ENCODE results near the gene RACGAP1.

RACGAP1 gene

GRCh38 chr12:49961993-49962764 lies 63.1 kb downstream of the RACGAP1 start:
- no peak for TF ChIP-seq YY1 (IDR thresholded peaks at IDR 0.05; ENCODE audit: insufficient read depth, insufficient read length)
- no peak for TF ChIP-seq SUZ12 (IDR thresholded peaks at IDR 0.05; ENCODE audit: extremely low read depth, insufficient read depth, insufficient read length)
- no peak for TF ChIP-seq ZNF274 (IDR thresholded peaks at IDR 0.05; ENCODE audit: low read depth, low read length)
- peaks cover 14% of the 10 kb centered on the region for H3K4me1 ChIP-seq (ENCODE audit: insufficient read depth, insufficient read length)
- peak overlapping the region; percentile 32 for H3K9ac ChIP-seq (ENCODE audit: insufficient read length, low read depth)
- DNase-seq (ENCODE audit: low read depth, low spot score): no peak
- no peak overlapping the region for H3K4me3 ChIP-seq (ENCODE audit: insufficient read length, low read depth)
- H3K36me3 ChIP-seq (ENCODE audit: insufficient read depth, insufficient read length, low read length): no peaks in the 10 kb centered on the region
- peaks cover 77% of the 10 kb centered on the region for H3K27me3 ChIP-seq (ENCODE audit: insufficient read depth, insufficient read length)
- no peaks in the 10 kb centered on the region for H3K9me3 ChIP-seq (ENCODE audit: insufficient read depth, low read length)

DNA sequence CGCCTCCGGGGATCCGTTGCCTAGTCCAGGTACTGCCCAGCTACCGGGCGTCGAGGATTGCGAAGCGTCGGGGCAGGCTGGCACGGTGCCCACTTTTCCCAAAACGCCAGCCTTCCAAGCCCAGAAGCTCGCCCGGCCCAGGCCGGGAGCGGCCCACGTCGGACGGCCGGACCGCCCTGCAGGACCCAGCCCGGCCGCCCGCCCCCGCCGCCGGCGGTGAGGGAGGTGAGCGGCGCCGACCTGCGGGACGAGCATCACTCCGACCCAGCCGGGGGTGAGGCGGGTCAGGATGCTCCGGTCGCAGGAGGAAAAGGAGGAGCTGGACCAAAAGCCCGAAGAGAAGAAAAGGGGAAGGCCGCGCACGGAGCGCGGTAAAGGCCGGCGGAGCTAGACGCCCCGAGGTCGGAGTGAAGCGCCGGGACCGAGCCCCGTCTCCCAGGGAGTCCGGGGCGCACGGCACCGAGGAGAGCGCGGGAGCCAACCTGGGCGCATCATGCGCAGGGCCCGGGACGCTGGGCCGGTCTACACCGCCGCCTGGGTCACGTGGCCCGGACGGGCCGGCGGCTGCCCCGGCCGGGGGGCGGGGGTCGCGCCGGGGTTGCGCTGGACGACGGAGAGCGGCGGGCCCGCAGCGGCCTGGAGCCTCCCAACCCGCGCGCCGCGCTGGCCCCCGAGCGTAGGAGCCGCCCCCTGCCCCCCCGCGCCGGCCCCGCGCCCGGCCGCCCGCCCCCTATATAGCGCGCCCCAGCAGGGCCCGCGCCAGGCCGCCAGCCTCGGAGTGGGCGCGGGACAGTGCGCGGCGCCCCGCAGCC lies 64.0 kb downstream of the RACGAP1 start, which contains the start of gene AQP5:
Gene AQP5 (plus strand): TSS at position 762 of the 812 bp plus-strand sequence. CDS start 146 bp downstream, outside the sequence.
- peaks cover 8% of the 10 kb centered on the region for H3K4me1 ChIP-seq (ENCODE audit: insufficient read depth, insufficient read length)
- peak; percentile 96 for TF ChIP-seq SUZ12 (IDR thresholded peaks at IDR 0.05; ENCODE audit: extremely low read depth, insufficient read depth, insufficient read length)
- no peak for TF ChIP-seq ZNF274 (IDR thresholded peaks at IDR 0.05; ENCODE audit: low read depth, low read length)
- no peak for DNase-seq (ENCODE audit: low read depth, low spot score)
- H3K9me3 ChIP-seq (ENCODE audit: insufficient read depth, low read length): no peaks in the 10 kb centered on the region
- no peaks in the 10 kb centered on the region for H3K36me3 ChIP-seq (ENCODE audit: insufficient read depth, insufficient read length, low read length)
- H3K27me3 ChIP-seq (ENCODE audit: insufficient read depth, insufficient read length): peaks cover 79% of the 10 kb centered on the region
- peak within 1 kb of the TSS; percentile 57 for H3K9ac ChIP-seq (ENCODE audit: insufficient read length, low read depth)
- H3K4me3 ChIP-seq (ENCODE audit: insufficient read length, low read depth): peak within 1 kb of the TSS; percentile 36

DNA sequence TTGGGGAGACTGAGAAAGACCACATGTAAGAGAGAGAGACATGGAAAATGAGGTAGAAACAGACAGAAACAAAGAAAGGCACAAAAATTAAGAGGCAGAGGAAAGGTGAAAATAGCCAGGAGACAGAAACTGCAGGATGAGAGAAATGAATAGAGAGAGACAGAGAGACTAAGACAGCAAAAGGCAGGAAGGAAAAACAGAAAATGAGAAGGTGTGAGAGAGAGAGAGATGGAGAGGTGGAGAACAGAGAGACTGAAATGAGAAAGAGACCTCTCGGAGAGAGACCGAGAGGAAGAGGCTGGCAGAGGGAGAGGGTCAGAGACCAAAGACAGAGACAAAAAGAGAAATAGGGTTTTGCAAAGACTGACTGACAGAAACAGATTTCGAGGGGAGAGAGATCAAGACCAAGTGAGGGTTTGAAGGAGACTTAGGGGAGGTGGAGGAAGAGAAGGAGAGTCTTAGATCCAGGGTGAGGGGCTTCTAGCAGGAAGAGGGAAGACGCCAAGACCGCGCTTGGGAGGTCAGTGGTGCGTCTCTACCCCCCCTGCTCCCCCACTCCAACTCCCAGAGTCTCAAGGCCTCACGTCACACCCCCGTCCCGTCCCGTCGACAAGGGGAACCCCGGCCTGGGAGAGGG lies 64.7 kb downstream of the RACGAP1 start:
- H3K9ac ChIP-seq (ENCODE audit: insufficient read length, low read depth): peak overlapping the region; percentile 57
- peak overlapping the region; percentile 36 for H3K4me3 ChIP-seq (ENCODE audit: insufficient read length, low read depth)
- peaks cover 76% of the 10 kb centered on the region for H3K27me3 ChIP-seq (ENCODE audit: insufficient read depth, insufficient read length)

GRCh38 chr12:49959685-49960473 lies 65.4 kb downstream of the RACGAP1 start:
- TF ChIP-seq ZNF274 (IDR thresholded peaks at IDR 0.05; ENCODE audit: low read depth, low read length) (no peak), YY1 (IDR thresholded peaks at IDR 0.05; ENCODE audit: insufficient read depth, insufficient read length) (no peak), SUZ12 (IDR thresholded peaks at IDR 0.05; ENCODE audit: extremely low read depth, insufficient read depth, insufficient read length) (no peak)
- H3K27me3 ChIP-seq (ENCODE audit: insufficient read depth, insufficient read length): peaks cover 73% of the 10 kb centered on the region
- DNase-seq (ENCODE audit: low read depth, low spot score): peak; percentile 61
- no peaks in the 10 kb centered on the region for H3K9me3 ChIP-seq (ENCODE audit: insufficient read depth, low read length)
- peaks cover 10% of the 10 kb centered on the region for H3K4me1 ChIP-seq (ENCODE audit: insufficient read depth, insufficient read length)
- no peak overlapping the region for H3K4me3 ChIP-seq (ENCODE audit: insufficient read length, low read depth)
- no peaks in the 10 kb centered on the region for H3K36me3 ChIP-seq (ENCODE audit: insufficient read depth, insufficient read length, low read length)
- H3K9ac ChIP-seq (ENCODE audit: insufficient read length, low read depth): no peak overlapping the region

More for the DNA sequence above, 64.7 kb downstream of the RACGAP1 start:
- no peak for DNase-seq (ENCODE audit: low read depth, low spot score)
- no peaks in the 10 kb centered on the region for H3K36me3 ChIP-seq (ENCODE audit: insufficient read depth, insufficient read length, low read length)
- peaks cover 8% of the 10 kb centered on the region for H3K4me1 ChIP-seq (ENCODE audit: insufficient read depth, insufficient read length)
- no peaks in the 10 kb centered on the region for H3K9me3 ChIP-seq (ENCODE audit: insufficient read depth, low read length)
- TF ChIP-seq YY1 (IDR thresholded peaks at IDR 0.05; ENCODE audit: insufficient read depth, insufficient read length): no peak
- no peak for TF ChIP-seq SUZ12 (IDR thresholded peaks at IDR 0.05; ENCODE audit: extremely low read depth, insufficient read depth, insufficient read length)
- no peak for TF ChIP-seq ZNF274 (IDR thresholded peaks at IDR 0.05; ENCODE audit: low read depth, low read length)

DNA sequence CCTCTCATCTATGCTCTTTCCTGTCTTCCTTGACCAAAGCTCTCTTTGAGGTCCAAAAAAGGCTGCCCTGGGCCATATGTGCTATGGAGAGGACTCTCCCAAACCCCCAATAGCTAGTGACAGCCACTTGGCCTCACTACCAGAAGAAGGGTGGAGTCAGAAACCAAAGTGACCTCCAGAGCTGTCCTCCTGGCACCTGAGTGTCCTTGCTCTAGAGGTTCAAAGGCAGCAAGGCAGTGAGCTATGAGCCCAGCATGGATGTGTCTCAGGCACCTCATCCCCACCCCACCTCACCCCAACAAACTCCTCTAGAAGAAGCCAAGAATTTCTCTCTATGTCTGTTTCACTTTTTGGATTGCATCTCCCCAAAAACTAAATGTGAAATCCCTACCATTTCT lies 67.7 kb downstream of the RACGAP1 start:
- Histone ChIP-seq H3K9ac (ENCODE audit: insufficient read length, low read depth) (no peak overlapping the region), H3K27me3 (ENCODE audit: insufficient read depth, insufficient read length) (peaks cover 54% of the 10 kb centered on the region), H3K9me3 (ENCODE audit: insufficient read depth, low read length) (no peaks in the 10 kb centered on the region), H3K4me1 (ENCODE audit: insufficient read depth, insufficient read length) (peaks cover 14% of the 10 kb centered on the region), H3K36me3 (ENCODE audit: insufficient read depth, insufficient read length, low read length) (no peaks in the 10 kb centered on the region), H3K4me3 (ENCODE audit: insufficient read length, low read depth) (no peak overlapping the region)
- DNase-seq (ENCODE audit: low read depth, low spot score): no peak
- TF ChIP-seq ZNF274 (IDR thresholded peaks at IDR 0.05; ENCODE audit: low read depth, low read length) (no peak), SUZ12 (IDR thresholded peaks at IDR 0.05; ENCODE audit: extremely low read depth, insufficient read depth, insufficient read length) (no peak), YY1 (IDR thresholded peaks at IDR 0.05; ENCODE audit: insufficient read depth, insufficient read length) (no peak)

DNA sequence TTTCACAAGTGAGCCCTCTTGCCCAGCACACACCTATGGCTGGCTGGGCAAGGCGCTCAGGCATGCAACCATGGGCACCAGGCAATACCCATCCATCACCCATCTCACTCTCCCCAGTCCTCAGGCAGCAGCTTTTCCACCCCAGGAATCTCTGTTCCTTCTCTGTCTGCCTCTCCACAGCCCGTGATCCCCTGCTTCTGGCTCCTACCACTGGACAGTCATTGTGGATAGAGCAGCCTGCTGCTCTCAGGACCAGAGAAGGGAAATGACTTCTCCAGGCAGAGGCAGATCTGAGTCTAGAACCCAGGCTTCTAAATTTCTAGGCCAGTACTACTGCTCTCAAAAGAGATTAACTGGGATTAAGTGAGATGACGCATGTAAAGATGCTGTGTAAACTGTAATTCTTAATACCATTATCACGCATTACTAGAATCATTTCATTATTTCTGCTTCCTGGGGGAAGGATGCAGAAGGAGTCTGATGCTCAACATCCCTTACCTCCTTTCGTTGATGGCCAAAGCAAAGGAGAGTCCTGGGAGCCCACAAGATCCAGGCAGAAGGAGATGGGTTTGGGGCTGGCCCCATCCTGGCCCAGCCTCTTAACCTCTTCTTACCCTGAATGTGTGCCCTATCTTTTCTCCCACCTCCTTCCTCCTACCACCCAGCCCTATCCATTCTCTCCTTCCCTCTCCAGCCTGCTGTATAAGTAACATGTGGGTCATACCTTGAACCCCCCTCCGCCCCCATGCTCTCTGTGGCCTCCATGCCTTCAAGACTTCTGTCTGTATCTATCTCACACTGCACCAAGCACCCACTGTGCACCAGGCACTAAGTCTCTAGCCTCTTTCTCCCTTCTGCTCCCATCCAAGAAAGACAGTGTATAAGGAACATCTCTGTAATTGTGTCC lies 68.4 kb downstream of the RACGAP1 start:
- H3K4me1 ChIP-seq (ENCODE audit: insufficient read depth, insufficient read length): peaks cover 14% of the 10 kb centered on the region
- H3K27me3 ChIP-seq (ENCODE audit: insufficient read depth, insufficient read length): peaks cover 48% of the 10 kb centered on the region

More for the DNA sequence above, 68.4 kb downstream of the RACGAP1 start:
- H3K36me3 ChIP-seq (ENCODE audit: insufficient read depth, insufficient read length, low read length): no peaks in the 10 kb centered on the region
- H3K4me3 ChIP-seq (ENCODE audit: insufficient read length, low read depth): no peak overlapping the region
- TF ChIP-seq YY1 (IDR thresholded peaks at IDR 0.05; ENCODE audit: insufficient read depth, insufficient read length) (no peak), ZNF274 (IDR thresholded peaks at IDR 0.05; ENCODE audit: low read depth, low read length) (no peak), SUZ12 (IDR thresholded peaks at IDR 0.05; ENCODE audit: extremely low read depth, insufficient read depth, insufficient read length) (no peak)
- no peak for DNase-seq (ENCODE audit: low read depth, low spot score)
- no peak overlapping the region for H3K9ac ChIP-seq (ENCODE audit: insufficient read length, low read depth)
- H3K9me3 ChIP-seq (ENCODE audit: insufficient read depth, low read length): no peaks in the 10 kb centered on the region

Measured in NT2/D1 (cell line).